ENCODE measurements around the gene RASSF5.

RASSF5 gene

DNA sequence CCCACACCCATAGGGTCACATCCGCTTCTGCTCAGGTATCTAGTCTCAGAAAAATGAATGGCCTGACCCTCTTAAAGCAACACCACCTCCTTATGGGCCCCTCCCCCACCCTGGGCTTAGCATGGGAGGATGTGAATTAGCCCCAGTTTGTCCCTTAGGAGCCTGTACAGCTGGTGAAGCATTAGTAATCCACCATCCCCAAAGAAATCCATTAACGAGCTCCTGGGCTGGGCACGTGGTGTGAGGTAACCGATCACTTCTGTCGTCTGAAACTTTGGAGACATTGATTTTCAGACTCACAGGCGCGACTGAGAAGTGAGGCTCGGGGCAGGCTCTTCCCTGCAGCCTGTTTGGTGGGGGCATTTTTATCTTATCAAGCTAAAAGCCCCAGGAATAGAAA, 10.5 kb downstream of the RASSF5 start:
- DNase-seq: no peak

DNA sequence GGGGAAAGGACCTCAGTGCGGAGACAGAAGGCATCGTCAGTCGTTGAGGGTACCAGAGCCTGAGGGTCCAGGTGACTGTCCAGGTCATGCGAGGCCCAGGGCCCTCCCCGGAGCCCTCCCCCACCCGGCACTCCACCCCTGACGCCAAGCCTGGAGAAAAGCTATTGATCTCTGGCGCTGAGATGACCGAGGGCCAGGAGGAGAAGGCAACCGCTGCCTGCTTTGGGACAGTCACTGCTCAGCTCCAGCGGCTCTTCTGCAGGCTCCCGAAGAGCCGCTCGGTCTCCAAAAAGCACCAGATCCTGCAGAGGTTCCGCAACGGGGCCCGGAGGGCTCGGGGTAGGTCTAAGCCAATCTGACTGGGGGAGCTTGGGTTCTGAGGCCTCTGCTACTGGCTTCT, 10.9 kb downstream of the RASSF5 start:
- no peak for DNase-seq

DNA sequence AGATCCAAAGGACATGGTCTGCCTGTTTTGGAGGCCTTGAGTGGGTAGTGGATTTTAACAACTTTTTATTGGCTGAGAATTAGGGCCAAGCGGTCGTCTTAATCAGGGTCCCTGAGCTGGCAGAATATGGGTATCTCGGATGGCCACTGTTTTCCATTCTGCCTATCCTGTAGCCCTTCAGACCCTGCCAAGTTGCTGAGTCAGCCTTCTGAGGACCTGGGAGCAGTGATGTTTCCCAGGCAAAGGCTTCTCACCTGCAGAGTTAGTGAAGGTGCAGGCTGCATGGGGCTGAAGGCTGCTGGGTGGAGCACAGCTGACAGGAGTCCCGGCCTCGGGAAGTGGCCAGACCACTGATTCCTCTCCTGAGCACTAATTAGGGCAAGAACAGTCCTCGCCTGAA, 11.4 kb downstream of the RASSF5 start:
- DNase-seq: no peak

DNA sequence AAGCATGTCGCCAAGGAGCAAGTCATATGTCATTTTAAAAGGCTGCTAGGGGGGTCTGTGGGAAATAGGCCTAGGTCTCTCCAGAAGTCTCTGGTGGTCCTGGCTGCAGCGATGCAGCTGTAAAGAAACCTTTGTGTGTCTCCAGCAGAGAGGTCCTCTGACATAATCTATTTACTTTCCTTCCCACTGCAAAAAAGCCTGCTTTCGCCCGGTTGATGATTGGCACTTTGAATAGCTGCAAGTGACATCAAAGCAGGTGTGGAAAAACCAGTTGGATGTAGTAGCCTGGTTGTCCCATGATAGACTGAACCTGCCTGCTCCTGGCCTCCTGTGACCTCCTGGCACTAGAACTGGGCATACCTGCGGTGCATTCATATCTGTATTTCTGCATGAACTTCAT, 13.8 kb downstream of the RASSF5 start:
- DNase-seq: no peak

DNA sequence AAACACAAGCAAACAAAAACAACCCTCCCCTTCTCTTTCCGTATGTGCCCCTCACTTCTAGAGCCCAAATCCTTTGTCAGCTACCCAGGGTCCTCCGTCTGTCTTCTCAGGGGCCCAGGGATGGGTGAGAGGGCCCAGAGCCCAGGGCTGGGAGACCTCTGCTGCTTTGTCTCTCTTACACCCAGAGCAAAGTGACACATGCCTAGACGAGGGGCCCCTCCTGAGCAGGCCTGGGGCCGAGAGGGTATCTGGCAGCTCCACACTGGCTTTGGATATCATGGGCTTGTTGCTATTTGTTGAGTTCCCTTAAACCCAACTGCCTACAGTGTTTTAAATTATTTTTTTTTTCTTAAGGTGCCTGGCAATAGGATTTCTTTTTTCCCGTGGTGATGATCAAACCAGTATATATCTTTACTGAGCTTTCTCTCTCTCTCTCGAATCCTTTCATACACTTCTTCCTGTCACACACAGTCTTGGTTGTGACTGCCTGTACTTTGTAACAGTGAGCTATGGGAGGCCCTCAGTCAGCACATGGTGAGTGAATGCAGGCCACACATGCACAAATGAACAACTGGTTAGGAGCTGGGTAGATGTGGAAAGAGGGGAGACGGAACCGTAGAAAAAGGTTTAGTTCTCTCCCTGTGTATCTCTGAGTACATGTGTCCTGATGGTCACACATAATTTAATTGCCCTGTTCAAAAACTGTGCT, 14.5 kb downstream of the RASSF5 start:
- no peak for DNase-seq

DNA sequence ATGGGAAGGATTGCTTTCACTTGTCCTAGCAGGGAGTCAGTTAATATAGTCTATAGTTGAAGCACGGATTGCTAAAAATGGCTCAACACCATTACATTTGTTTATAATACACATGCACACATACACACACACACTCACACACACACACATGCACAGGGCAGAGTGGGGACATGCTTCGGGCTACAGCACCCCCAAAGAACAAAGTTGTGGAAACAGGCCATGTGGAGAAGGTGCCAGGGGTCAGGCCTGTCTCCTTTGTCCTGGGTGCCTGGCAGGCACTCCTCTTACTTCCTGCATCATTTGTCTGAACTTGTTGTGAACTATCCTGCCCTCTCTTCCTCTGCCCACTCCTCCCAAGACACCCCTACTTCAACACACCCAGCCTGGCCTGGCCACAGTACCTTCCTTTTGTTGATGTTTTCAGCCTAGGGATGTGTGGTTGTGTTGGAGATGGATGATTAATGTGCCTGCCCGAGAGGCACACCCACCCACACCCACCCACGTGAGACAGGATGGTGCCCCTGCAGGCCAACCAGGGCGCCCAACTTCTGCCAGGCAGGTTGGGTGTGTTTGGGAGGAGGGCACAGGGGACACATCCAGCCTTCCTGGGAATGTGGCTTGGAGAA, 17.5 kb downstream of the RASSF5 start:
- no peak for DNase-seq

DNA sequence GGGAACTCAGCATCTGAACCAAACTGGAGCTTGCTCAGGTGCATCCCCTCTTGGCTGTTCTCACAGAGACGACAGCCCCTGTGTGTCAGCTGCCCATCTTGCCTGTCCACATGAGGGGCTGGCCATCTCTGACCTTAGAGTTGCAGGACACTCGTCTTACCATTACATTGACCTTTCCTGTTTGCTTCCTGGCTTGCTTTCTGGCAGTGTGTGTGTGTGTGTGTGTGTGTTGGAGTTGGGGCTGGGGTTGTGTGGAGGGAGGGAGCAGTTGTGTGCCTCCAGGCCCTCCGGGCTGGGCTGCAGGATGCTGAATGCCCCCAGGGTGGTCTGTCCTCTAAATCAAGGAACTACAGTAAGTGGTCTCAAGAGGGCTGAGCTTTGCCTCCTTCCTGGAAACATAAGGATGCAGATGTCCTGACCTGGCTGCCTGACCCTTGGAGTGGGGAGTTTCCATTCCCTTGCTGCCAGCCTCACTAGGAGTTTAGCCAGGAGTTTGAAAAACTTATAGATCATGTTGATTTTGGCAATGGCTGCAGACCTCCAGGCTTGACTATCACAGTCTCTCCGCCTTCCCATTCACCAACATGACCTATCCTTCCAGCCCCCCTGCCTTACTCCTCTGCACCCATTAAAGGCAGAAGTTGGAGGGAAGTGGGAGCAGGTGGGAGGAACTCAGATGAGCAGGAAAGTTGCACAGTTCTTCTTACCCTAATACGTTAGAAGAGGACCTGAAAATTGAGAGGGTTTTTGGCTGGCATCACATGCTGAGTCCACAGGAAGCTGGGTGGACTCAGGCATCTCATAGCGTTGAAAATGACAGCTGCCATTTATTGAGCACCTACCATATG, 19.0 kb downstream of the RASSF5 start:
- no peak for DNase-seq

DNA sequence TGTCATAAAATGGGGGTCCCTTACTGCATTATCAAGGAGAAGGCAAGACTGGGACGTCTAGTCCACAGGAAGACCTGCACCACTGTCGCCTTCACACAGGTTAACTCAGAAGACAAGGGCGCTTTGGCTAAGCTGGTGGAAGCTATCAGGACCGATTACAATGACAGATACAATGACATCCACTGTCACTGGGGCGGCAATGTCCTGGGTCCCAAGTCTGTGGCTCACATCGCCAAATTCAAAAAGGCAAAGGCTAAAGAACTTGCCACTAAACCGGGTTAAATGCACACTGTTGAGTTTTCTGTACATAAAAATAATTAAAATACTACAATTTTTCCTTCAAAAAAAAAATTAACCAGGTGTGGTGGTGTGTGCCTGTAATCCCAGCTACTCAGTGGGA, 22.1 kb downstream of the RASSF5 start:
- no peak for DNase-seq

DNA sequence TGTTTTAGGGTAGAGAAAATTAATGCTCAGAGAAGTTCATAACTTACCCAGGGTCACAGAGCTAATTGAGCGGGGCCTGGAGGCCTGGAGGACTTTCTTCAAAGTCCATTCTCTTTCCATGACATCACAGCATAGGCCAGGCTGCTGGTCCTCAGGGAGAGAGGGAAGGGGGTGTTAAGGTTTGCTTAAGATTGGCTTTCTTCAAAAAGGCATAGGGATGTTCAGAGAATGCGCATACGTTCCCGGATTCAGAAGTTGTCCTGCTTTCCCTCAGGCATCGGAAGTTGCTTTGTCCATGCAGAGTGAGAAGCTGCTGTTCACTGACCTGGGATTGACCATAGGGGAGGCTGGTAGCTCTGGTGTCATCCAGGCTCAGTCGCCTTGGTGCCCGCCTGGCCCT, 25.0 kb downstream of the RASSF5 start:
- no peak for DNase-seq

DNA sequence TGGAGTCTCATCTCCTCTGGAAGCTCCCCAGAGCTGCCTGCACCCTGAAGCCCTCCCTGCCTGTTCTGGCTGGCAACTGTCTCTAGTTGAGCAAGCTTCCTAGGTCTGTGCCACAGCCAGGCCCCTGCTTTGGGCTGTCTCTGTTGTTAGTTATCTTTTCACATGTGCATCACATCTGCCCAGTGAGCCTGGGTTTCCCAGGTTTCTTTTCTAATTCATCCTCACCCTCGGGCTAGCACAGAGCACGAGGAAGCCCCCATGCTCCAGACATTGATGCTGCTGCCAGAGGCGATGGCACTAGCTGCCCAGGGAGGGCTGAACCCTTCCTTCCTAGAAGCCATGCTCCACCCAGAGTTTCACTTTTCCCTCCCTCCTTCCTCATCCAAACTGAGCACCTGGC, 27.2 kb downstream of the RASSF5 start:
- DNase-seq: no peak

DNA sequence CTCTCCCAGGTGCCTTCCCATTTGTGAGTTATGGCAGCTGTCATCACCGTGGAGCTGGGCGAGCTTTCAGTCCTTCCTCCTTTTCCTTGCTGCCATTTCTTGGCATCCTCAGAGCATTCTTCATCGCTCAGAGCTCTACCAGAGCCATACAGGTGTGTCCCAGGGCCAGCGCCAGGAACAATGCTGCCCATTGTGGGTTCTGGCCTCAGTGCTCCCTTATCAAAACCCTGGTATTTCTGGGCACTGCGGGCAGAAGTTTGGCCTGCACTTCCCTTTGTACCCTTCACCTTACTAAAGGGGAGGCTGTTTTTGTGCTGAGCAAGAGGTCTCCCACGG, 28.5 kb downstream of the RASSF5 start:
- DNase-seq: no peak

DNA sequence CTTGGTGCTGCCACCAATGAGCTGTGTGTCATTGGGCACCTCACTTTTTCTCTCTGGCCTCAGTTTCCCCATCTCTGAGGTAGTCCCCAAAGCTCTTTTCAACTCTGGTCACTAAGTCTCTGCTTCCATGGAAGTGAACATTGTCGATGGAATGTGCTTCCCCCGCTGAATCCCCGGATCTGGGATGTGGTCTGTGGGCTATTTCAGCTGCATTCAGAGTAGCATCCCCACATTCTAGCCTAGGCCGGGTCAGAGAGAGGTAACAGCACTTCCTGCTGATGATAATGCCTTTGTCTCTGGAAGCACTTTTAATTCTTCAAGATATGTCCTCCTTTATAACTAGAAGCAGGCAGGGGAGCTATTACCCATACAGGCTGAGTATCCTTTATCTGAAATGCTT, 29.8 kb downstream of the RASSF5 start:
- no peak for DNase-seq

DNA sequence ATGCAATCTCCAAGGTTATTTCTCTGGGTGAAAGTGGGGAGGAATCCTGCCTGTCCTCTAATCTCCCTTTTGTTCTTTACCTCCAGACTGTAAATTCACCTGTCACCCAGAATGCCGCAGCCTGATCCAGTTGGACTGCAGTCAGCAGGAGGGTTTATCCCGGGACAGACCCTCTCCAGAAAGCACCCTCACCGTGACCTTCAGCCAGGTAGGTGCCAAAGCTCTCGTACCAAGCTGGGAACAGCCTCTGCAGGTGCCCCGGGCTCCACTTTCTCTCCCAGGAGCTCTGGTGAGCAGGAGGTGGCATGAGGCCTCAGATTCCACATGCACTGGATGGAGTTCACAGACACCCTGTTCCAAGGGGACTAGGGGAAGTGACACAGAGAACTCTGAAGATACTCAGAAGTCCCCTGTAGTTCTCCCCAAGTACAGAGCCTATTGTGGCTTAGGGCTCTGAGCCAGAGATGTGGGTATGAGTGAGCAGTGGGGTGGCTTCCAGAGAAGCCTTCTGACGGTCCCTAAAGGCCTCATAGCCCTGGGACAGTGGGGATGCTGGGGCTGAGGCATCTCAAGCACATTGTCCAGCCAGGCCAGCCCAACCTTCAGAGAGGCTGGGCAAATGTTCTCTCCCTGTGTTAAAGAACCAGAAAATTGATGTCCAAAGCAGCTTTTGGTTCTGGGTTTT, 30.9 kb downstream of the RASSF5 start:
- no peak for DNase-seq

DNA sequence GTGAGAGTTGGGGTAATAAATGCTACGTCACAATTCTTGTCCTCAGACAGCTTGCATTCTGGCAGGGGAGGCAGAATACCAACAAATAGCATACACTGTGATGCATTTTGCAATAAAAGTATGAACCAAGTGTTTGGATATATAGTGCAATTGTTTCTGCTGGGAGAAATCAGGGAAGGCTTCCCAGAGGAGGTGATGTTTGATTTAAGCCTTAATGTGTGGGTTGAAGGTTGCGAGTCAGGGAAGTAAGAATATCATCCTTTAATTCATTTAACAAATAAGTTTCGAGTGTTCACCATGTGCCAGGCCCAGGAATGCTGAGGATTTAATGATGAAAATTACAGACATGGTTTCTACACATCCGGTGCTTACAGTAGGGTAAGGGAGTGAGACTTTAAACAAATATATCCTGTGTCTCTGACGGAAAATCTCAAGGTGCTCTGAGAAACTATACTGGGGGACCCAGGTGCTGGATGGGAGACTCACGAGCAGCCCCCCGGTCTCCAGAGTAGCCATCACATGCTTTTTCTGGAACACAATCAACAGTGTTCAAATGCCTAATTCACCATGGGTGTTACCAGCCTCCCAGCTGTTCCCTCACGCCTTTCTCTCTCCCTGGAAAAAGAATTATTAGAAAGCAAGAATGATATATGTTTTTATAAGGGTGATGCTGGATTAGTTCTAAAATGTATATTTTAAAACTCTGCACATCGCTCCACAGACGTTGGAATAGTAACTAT, 31.7 kb downstream of the RASSF5 start:
- DNase-seq: no peak

DNA sequence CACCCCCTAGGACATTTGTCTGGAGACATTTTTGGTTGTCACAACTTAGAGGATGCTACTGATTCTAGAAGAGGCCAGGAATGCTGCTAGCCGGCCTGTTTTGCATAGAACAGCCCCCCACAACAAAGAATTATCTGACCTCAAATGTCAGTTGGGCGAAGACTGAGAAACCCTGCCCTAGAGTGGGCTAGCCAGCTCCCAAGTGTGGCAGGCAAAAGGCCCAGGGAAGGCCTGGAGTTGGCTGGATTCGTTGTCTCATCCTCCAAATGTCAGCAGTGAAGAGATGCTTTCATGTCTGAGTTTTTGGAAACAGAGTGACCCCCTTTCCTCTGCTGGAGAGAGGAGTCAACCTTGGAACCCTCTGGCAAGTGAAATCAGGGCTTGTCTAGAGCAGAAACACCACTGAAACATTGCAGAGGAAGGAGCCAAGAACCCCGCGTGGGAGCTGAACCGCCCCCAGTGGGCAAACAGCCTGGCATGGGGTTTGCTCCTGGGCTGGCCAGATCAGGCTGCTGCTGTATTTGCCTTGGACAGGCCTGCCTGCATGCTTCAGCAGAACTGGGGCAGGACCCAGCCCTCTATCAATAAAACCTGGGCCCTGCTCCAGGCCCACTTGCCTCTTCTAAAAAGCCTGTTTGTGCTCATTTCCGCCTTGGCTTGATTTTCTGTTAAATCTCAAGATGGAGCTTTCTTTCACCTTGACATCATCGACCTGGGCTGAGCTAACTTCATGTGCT, 32.9 kb downstream of the RASSF5 start:
- no peak for DNase-seq

DNA sequence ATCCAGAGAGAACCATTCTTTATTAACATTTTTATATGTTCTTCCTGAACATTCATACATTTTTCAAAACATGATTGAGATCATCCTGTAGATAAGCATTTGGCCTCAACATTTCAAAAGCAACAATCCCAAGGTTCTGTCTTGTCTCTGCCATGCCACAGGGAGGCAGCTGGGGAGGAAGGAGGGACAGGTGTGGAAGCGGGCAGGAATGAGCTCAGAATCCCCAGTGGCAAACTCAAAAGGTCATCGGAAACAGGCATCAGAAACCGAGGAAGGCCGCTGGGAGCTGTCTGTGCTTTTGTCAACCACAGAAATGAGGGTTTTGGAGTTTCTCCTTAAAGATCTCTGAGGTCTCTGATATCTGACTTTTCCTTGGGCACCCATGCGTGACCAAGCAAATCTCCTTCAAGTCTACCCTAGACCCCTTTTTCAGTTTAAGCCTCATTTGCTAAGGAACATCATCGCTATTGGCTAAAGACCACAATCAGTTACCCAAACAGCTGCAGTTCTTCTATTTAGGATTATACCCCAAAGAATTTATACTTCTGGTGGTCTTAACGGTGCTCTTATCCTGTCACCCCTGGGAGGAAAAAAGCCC, 34.0 kb downstream of the RASSF5 start:
- no peak for DNase-seq

DNA sequence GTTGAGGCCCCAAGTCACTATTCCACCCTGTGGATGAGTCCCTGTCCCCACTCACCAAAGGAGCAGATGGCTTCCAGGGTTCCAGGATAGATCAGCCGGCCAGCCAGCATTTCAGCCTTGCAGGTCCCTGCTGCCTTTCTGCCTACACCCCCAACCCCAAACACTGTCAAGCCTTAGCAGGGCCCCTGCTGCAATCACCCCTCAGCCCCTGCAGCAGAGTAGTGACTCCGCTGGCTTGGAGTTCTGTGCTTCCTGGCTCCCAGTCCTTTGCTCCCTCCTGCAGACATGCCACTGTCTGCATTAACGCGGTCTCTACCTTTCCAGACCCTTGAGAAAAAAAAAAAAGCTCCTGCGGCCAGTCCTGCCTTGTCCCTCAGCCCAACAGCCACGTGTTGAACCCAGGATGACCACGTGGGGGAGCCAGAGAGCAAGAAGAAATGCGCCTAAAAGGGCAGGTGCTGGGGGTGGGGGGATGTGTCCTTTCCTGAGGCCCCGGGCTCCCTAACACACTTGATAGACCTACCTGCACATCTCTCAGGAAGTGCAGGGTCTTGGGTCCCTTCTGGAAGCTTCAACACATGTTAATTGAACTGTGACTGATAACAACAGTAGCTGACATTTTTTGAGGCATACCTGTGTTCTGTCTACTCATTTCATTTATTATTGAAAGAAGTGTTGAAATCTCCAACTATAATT, 37.4 kb downstream of the RASSF5 start:
- peak; percentile 89 for DNase-seq

DNA sequence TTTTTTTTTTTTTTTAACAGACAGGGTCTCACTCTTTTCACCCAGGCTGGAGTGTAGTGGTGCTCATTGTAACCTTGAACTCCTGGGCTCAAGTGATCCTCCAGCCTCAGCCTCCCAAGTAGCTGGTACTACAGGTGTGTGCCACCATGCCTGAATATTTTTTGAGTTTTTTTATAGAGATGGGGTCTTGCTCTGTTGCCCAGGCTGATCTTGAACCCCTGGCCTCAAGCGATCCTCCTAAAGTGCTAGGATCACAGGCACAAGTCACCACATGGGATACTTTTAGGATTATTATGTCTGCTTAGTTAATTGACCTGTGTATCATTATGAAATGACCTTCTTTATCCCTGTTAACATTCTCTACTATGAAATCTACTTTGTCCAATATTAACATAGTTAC, 38.0 kb downstream of the RASSF5 start:
- no peak for DNase-seq

DNA sequence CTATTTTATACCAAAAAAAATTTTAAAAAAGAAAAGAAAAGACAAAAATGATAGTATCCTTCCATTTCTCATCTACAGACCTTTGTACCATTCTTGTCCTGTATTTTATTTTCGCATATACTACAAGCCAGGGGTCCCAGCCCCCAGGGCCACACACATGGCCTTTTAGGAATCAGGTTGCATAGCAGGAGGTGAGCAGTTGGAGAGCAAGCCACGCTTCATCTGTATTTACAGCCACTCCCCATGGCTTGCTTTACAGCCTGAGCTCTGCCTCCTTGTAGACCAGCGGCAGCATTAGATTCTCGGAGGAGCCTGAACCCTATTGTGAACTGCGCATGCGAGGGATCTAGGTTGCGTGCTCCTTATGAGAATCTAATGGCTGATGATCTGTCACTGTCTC, 39.8 kb downstream of the RASSF5 start:
- no peak for DNase-seq

DNA sequence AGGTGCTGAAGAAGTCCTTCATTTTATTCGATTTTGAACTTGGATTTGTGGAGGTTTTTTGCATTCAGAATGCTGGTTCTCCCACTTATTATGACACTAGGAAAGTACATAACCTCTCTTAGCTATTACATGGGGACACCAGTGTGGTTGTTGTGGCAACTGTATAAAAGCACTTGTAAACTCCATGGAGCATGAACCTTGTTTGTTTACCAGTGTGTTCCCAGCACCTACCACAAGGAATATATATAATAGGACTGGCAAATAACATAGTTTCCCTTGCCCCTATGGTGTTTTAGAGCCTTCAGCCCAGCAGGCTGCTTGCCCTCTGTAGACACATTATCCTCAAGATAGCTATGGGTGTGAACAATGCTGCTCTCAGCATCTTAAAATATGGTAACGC, 43.1 kb downstream of the RASSF5 start:
- no peak for DNase-seq
